Activated CD4-positive, alpha-beta T cell treated with anti-CD3 and anti-CD28 coated beads, Interleukin-2, amount 50 U/mL, for 16 hours (primary cell): ENCODE data around the gene GARRE1.
"Not testable (repeated sequence)": the region's sequence is repeated elsewhere in the genome, so short reads cannot be mapped to it uniquely, and the experiment has no call there.

Experiments used
- DNase-seq: peaks from one replicate; pipeline ENCODE4 v3.0.0-alpha.2; 2020

The GARRE1 gene, protein sequence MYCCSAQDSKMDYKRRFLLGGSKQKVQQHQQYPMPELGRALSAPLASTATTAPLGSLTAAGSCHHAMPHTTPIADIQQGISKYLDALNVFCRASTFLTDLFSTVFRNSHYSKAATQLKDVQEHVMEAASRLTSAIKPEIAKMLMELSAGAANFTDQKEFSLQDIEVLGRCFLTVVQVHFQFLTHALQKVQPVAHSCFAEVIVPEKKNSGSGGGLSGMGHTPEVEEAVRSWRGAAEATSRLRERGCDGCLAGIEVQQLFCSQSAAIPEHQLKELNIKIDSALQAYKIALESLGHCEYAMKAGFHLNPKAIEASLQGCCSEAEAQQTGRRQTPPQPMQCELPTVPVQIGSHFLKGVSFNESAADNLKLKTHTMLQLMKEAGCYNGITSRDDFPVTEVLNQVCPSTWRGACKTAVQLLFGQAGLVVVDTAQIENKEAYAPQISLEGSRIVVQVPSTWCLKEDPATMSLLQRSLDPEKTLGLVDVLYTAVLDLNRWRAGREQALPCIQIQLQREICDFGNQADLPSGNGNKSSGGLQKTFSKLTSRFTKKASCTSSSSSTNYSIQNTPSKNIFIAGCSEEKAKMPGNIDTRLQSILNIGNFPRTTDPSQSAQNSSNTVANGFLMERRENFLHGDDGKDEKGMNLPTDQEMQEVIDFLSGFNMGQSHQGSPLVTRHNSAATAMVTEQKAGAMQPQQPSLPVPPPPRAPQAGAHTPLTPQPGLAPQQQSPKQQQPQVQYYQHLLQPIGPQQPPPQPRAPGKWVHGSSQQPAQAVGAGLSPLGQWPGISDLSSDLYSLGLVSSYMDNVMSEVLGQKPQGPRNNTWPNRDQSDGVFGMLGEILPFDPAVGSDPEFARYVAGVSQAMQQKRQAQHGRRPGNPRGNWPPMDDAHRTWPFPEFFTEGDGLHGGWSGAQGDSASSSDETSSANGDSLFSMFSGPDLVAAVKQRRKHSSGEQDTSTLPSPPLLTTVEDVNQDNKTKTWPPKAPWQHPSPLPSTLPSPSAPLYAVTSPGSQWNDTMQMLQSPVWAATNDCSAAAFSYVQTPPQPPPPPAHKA (N-terminal part only)

DNA sequence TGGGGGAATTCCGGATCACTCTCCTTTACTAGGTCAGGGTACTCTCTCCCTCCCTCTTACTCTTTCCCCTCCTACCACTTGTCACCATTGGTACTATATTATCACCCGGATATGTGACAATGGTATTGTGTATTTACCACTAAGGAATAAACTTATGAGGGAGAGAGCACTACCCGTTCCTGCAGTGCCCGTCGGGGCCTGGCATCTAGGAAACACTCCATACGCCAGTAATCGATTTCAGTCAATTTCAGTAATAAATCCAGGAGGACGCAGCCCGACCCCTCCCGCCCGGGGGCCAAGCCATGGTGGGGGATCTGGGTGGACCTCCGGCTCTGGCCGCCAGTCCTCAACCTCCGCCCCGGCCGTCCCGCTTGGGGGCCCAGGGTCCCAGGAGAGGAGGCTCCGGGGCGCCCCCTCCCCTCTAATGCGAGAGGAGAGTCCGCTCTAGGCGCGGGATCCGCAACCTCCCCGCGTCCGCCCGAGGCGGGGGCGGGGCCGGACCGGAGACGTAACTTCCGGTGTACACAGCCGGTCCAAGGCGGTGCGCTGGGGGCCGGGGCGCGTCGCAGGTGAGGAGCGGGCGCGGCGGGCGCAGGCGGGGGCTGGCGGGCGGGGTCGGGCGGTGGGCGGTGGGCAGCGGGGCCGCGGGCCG is at the start of gene GARRE1:
Gene GARRE1, plus strand, starts transcription at position 509 of the 652 bp plus-strand sequence. CDS start 45,920 bp downstream, outside the sequence.
- DNase-seq = peak; percentile 84

DNA sequence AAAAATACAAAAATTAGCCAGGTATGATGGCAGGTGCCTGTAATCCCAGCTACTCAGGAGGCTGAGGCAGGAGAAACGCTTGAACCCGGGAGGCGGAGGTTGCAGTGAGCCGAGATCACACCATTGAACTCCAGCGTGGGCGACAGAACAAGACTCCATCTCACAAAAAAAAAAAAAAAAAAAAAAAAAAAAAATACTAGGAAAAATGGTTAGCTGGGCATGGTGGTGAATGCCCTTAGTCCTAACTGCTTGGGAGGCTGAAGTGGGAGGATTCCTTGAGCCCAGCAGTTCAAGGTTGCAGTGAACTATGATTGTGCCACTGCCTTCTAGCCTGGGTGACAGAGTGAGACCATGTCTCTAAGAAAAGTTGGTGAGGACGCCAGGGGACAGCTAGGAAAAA is 49.0 kb upstream of the GARRE1 start:
- DNase-seq = not testable (repeated sequence)

DNA sequence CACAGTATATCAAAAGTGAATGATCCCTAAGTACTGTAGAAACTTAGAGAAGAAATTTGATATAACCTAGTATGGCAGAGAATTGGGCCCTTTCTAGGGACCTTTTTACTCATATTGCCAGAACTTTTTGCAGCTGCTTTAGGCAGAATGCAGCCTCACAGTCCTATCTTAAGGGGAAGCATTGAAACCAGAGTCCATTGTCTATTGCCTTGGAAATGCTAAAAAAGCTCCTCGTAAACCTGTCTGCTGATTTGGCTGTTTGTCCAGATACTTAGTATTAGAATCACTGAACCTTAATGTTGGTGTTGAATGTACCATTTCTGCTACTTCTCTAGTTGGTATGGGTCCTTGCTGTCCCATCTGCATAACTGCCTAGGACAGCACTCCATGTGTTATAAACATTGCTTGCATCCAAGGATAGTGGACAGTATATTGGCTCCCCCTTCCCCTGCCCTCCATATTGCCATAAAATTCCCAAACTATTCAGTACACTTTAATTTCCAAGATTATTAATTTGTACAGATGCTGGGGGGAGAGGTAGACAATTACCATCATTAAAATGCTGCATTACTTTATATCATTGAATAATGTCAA is 46.0 kb upstream of the GARRE1 start:
- no peak for DNase-seq

DNA sequence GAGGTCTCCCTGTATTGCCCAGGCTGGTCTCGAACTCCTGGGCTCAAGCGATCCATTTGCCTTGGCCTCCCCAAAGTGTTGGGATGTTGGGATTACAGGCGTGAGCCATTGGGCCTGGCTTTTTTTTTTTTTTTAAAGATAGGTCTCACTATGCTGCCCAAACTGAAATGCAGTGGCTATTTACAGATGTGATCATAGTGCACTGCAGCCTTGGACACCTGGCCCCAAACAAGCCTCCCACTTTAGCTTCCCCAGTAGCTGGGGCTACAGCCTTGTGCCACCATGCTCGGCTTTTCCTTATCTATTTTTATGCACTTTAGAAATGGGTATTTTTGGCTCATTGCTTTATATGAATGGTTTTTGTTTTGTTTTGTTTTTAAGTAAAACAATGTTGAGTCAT is 44.6 kb upstream of the GARRE1 start:
- no peak for DNase-seq

DNA sequence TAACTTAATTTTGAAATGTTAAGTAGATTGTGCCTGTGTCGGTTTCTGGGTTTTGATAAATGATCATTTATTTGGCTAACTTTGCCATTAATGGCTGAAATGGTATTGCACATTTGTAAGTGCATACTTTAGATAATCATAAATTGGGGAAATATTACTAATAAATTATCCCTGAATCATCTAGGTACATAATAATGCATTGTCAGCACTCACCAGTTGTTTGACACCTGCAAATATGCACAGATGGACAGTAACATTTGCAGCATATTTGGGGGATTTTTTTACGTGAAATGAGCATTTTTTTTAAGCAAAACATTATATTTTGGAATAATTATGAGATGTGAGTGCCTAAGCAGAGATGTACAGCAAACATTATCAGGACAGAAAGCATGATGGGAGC is 41.1 kb upstream of the GARRE1 start:
- no peak for DNase-seq

DNA sequence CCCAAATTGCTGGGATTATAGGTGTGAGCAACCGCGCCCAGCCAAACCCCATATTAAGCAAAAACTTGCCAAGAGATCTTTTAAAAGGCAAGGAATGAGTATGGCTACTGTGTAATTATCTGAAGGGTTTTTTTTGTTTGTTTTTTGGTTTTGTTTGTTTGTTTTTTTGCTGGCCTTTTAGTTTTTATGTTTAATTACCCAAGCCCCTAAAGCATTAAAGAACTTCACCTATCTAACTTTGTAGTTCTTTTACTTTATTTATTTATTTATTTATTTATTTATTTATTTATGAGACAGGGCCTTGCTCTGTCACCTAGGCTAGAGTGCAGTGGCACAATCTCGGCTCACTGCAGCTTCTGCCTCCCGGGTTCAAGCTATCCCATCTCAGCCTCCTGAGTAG is 40.3 kb upstream of the GARRE1 start:
- no peak for DNase-seq

DNA sequence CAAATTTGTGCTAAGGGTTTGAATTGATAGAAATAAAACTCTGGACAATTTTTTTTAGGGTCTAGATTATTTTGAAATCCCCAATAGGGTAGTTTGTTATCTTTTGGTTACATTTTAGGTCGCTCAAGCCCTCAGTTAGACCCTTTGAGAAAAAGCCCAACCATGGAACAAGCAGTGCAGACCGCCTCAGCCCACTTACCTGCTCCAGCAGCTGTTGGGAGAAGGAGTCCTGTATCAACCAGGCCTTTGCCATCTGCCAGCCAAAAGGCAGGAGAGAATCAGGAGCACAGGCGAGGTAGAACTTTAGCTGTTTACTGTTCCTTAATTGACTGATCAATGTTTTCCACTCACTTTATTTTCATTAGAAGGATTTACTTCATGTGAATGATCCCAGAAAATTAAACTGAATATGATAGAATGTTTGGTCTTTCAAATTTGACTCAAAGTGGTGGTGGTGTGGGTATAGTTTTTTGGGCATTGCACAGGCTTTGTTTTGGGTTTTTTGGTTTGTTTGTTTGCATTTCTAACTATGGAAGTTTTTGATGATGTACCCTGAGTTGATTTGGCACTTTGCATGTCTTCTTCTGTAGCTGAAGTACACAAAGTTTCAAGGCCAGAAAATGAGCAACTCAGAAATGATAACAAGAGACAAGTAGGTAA is 39.2 kb upstream of the GARRE1 start:
- DNase-seq = no peak

DNA sequence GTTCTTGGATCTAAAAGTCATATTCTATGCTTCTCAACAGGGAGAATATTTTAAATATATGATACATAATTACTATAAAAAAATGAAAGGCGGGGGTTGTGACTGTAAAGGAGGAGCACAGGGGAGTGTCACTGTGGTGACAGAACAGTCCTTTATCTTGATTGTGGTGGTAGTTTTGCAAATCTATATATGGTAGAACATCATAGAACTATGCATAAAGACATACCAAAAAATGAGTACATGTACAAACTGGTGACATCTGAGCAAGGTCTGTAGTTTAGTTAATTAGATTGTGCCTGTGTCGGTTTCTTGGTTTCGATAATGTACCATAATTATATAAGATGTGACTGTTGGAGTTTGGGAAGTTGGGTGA is 38.7 kb upstream of the GARRE1 start:
- DNase-seq = no peak

DNA sequence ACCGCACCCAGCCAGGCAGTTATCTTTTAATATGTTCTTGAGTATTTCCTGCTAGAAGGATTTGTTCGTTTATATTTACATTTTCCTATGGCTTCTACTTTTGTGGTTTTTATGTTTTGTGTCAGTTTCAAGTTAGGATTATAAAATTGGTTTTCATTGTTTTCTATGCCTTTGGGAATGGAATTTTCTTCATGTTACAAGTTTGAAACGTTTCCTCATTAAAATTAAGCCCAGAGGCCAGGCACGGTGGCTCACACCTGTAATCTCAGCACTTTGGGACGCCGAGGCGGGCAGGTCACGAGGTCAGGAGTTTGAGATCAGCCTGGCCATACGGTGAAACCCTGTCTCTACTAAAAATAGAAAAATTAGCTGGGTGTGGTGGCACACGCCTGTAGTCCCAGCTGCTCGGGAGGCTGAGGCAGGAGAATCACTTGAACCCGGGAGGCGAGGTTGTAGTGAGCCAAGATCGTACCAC is 37.6 kb upstream of the GARRE1 start:
- not testable (repeated sequence) for DNase-seq

DNA sequence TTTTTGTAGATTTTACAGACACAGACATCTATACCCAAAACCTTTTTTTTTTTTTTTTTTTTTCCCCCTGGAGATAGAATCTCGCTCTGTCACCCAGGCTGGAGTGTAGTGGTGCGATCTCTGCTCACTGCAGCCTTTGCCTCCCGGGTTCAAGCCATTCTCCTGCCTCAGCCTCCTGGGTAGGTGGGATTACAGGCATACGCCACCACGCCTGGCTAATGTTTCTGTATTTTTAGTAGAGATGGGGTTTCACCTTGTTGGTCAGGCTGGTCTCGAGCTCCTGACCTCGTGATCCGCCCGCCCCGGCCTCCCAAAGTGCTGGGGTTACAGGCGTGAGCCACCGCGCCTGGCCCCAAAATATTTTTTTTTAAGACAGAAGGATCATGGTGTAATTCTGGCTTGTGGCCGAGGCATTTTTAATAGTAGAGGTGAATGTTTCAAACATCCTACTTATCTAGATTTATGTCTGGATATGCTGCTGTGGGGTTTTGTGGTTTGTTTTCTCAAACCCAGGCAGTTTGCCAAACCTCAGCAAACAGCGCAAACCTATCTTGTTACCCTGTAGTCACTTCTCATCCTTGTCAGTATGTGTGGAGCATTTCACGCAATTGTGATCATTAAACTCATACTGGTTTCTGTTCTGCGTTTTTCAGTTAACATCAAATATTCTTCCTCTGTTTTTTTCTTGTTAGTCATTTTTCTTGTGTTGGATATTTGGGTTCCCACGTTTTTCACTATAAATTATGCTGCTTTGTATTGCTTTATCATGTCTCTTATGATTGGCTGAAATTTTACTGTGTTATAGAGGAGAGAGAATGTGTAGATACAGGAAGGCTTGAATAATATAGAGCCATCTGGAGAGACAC is 36.2 kb upstream of the GARRE1 start:
- peak; percentile 78 for DNase-seq

DNA sequence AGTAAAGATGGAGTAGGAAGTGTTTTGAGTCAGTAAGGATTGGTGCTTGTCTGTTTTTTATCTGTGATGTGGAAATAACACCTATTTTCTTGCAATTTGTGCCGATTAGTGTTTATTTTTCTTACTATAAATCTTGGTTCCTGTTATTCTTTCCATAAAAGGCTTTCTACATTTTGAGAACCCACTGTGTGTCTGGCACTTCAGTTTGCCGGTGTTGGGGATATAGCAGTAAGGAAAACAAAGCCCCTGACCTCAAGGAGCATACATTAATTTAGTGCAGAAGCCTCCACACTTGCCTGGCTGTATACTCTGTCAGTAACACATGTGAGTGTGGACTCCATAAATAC is 35.6 kb upstream of the GARRE1 start:
- DNase-seq = no peak

DNA sequence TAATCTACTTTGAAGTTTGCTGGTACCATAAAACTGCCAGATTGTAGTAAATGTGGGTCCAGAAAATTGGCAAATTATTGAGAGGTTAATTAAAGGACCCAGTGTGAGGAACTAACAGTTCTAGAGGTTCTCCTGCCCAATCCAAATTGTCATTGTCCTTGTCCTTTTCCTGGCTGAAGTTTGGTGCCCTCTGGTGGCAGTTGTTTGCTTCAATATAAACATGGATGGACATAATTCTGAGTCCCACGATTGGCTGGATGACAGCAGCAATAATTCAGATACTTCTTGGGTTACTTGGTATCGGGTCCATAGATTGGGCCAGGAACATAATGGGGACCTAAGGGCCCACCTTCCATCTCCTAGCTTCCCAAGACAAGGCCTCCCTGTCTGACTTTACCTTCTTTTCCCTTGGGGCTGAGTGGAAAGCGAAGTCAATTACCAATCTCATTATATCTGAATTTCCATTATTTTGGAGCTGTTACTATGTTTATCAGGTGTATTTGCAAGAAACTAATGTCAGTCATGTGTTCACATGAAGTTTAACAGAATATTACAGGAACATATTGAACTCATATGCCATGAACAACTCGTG is 33.8 kb upstream of the GARRE1 start:
- DNase-seq = peak; percentile 66

DNA sequence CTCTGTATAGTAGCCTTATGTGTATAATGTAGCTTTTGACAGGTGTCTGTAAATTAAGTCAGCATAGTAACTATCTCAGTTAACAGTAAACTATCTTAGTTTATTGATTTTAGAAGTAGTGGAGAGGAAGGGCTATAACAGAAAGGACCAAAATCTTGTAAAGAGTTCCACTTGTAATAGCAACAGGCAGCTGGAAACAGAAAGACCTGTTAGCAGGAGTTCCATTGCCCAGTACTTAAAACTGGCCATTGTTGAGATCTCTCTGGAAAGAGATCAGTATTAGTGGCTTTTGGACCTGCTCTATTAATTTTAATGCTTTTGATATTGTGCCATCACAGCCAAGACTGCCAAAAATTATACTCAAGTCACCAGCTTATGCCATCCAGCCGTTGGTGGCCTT is 32.0 kb upstream of the GARRE1 start:
- DNase-seq = no peak

DNA sequence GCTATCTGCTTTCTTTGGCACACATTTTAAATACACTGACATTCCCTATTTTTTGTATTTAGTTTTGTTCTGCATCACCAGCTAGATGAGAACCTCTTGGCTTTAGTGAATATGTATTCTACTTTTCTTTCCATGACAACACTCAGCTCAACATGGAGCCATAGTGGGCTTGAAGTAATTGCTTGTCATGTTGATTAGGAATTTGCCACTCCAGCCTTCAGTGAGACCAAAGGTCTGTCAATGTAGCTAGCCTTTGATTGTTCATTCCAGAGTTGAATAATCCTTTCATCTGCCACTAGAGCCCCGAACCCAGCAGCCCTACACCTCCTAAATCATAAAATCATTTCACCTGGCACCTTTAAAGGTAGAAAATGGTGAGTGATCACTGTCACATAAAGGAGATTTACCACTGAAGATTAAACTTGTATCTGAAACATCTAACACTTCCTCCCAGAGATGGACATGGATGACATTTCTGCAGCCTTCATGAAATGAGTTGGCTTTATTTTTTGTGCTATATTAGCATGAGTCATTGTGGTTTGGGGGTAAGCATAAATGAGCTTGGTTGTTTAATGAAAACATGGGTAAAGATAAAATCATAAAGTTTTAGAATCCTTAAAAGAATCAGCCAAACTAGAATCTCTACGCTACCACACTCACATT is 29.2 kb upstream of the GARRE1 start:
- DNase-seq = peak; percentile 77

DNA sequence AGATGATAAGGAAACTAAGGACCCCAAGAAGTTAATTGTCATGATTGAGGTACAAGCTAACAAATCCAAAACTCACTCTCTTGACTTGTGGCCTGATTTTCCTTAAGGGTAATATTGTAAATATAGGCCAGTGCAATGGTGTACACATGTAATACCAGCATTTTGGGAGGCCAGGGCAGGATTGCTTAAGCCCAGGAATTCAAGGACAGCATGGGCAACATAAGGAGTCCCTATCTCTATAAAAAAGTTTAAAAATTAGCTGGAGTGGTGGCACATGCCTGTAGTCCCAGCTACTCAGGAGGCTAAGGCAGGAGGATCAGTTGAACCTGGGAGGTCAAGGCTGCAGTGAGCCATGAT is 28.7 kb upstream of the GARRE1 start:
- no peak for DNase-seq

DNA sequence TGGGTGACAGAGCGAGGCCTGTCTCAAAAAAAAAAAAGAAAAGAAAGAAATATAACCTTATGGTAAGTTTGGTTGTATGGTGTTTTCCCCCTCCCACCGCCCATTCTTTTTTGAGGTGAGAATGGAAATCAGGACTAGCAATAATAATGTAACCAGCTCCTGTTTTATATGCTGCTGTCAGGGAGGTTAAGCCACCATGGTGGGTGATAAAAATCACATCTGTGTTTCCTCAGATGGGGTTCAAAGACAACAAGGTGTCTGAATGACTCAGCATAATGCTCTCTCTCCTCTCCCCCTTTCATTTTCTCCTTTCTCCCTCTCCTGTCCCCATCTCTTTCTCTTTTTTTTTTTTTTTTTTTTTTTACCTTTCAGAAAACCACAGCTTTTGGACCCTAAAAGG is 28.3 kb upstream of the GARRE1 start:
- DNase-seq = peak; percentile 80

DNA sequence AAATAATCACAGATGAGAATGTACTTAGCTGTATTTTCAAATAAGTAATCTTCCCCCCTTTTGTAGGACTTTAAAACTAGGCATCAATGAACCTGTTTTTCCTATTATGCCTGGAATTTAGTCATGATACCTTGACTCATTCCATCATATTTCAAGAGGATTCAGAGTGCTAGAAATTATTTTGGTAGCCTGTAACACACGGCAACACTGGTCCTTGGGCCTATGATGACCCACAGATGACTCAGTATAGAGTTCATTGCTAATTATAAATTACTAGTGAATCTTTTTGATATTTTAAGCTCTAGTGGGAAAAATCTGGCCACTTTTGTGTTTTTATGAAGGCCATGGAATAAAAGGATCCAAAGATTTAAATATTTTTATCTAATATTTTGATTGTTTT is 26.0 kb upstream of the GARRE1 start:
- no peak for DNase-seq

DNA sequence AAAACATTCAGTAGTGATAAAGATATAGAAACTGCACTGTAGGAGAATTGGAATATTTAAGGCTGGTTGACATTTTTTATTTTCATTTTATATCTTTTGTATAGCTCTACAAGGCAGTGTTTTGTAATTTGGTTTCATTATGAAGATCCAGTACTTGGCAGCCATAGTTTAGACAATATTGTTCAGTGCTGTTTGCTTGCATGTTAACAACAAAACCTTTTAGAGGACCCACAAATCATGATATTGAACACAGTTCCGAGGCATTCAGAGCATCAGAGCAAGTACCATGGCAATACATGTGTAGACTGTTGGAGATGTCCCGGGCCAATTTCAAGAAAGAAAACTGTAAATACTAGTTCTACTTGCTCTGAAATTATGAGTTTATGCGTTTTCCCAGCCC is 25.6 kb upstream of the GARRE1 start:
- DNase-seq = no peak

DNA sequence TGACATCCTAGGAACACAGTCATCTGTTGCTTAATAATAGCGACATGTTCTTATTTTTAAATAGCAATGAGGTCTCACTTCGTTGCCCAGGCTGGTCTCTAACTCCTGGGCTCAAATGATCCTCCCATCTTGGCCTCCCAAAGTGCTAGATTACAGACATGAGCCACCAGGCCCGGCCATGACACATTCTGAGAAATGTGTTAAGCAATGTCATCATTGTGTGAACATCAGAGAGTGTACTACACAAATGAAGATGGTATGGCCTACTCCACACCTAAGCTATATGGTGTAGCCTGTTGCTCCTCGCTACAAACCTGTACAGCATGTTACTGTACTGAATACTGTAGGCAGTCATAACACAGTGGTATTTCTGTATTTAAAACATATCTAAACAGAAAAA is 24.6 kb upstream of the GARRE1 start:
- peak; percentile 64 for DNase-seq

DNA sequence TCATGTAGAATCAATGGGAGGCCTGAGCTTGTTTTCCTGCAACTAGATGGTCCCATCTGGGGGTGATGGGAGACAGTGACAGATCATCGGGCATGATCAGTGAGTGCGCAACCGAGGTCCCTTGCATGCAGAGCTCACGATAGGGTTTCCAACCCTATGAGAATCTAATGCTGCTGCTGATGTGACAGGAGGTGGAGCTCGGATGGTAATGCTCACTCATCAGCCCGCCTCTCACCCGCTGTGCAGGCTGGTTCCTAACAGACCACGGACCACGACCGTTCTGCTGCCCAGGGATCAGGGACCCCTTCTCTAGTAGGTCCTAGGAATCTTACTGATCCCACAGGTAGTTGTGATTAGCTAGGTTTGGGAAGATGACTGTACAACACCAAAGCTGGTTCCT is 23.5 kb upstream of the GARRE1 start:
- no peak for DNase-seq
